ENCODE data around the gene ANKMY1. TPM values are rescaled to one million over a fixed set of nuclear protein-coding genes. Genes with fewer than 3 reads are reported as not detected.
A peak's percentile ranks its signal among the peaks of the same experiment; 100 is the strongest.

The ANKMY1 gene
- total and polyA plus RNA-seq, 2 of the 13 experiments (the other 11 are each of a cell fraction or from before 2014, with no cell fraction given): 11.7 to 18.8 TPM

- peak; percentile 64; the same call in 1 of the 2 replicates for TF ChIP-seq SRF (IDR thresholded peaks at IDR 0.05; ENCODE audit: low read depth, low read length)
- no peak; the same call in 1 of the 2 replicates for TF ChIP-seq PRDM15 (CRISPR knock-in tag; IDR thresholded peaks at IDR 0.05)
- TF ChIP-seq BORCS8-MEF2B (CRISPR knock-in tag; IDR thresholded peaks at IDR 0.05): peak; percentile 56; the same call in 1 of the 2 replicates
- TF ChIP-seq TOPORS (CRISPR knock-in tag; IDR thresholded peaks at IDR 0.05): no peak; the same call in 1 of the 2 replicates
- peak; percentile 58 for TF ChIP-seq XRCC5 (optimal IDR thresholded peaks at IDR 0.05; ENCODE audit: low read length)
- TF ChIP-seq, protein P1, sequence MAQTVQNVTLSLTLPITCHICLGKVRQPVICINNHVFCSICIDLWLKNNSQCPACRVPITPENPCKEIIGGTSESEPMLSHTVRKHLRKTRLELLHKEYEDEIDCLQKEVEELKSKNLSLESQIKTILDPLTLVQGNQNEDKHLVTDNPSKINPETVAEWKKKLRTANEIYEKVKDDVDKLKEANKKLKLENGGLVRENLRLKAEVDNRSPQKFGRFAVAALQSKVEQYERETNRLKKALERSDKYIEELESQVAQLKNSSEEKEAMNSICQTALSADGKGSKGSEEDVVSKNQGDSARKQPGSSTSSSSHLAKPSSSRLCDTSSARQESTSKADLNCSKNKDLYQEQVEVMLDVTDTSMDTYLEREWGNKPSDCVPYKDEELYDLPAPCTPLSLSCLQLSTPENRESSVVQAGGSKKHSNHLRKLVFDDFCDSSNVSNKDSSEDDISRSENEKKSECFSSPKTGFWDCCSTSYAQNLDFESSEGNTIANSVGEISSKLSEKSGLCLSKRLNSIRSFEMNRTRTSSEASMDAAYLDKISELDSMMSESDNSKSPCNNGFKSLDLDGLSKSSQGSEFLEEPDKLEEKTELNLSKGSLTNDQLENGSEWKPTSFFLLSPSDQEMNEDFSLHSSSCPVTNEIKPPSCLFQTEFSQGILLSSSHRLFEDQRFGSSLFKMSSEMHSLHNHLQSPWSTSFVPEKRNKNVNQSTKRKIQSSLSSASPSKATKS (CRISPR knock-in tag; IDR thresholded peaks at IDR 0.05): no peak
- no peak for TF ChIP-seq PAWR (CRISPR knock-in tag; IDR thresholded peaks at IDR 0.05; ENCODE audit: borderline replicate concordance)
- peak; percentile 70; the same call in 1 of the 2 replicates for TF ChIP-seq DMAP1 (CRISPR knock-in tag; IDR thresholded peaks at IDR 0.05)
- peak; percentile 97 for TF ChIP-seq ZFY (CRISPR knock-in tag; IDR thresholded peaks at IDR 0.05)
- TF ChIP-seq ZNF382 (CRISPR knock-in tag; IDR thresholded peaks at IDR 0.05; ENCODE audit: borderline replicate concordance): no peak
- peak; percentile 83; the same call in 1 of the 2 replicates for TF ChIP-seq ZNF841 (CRISPR knock-in tag; IDR thresholded peaks at IDR 0.05; ENCODE audit: borderline replicate concordance)
- TF ChIP-seq NBN (conservative IDR thresholded peaks at IDR 0.05): no peak
- 0 out of 2 replicates have a peak, but pooled peaks have one; percentile 76 for TF ChIP-seq HOXA7 (CRISPR knock-in tag; IDR thresholded peaks at IDR 0.05)
- peak; percentile 71; the same call in 1 of the 2 replicates for TF ChIP-seq FOXO1 (CRISPR knock-in tag; IDR thresholded peaks at IDR 0.05)
- no peak for TF ChIP-seq ADNP (CRISPR knock-in tag; IDR thresholded peaks at IDR 0.05)
- TF ChIP-seq CBX1 (IDR thresholded peaks at IDR 0.05; ENCODE audit: low read depth): peak; percentile 12
- TF ChIP-seq ZNF383 (CRISPR knock-in tag; IDR thresholded peaks at IDR 0.05; ENCODE audit: borderline replicate concordance): no peak
- TF ChIP-seq ZBTB42 (CRISPR knock-in tag; IDR thresholded peaks at IDR 0.05): peak; percentile 73; the same call in 1 of the 2 replicates
- TF ChIP-seq, protein P2, sequence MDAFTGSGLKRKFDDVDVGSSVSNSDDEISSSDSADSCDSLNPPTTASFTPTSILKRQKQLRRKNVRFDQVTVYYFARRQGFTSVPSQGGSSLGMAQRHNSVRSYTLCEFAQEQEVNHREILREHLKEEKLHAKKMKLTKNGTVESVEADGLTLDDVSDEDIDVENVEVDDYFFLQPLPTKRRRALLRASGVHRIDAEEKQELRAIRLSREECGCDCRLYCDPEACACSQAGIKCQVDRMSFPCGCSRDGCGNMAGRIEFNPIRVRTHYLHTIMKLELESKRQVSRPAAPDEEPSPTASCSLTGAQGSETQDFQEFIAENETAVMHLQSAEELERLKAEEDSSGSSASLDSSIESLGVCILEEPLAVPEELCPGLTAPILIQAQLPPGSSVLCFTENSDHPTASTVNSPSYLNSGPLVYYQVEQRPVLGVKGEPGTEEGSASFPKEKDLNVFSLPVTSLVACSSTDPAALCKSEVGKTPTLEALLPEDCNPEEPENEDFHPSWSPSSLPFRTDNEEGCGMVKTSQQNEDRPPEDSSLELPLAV (CRISPR knock-in tag; conservative IDR thresholded peaks at IDR 0.05; ENCODE audit: low read depth): 0 out of 2 replicates have a peak, but pooled peaks have one; percentile 72
- TF ChIP-seq ZNF749 (CRISPR knock-in tag; IDR thresholded peaks at IDR 0.05; ENCODE audit: borderline replicate concordance): no peak
- TF ChIP-seq FUBP1 (CRISPR knock-in tag; IDR thresholded peaks at IDR 0.05; ENCODE audit: borderline replicate concordance): no peak; the same call in 1 of the 2 replicates
These were observed 28.6 kb upstream of the ANKMY1 start, which contains the start of gene CAPN10 (continued) for GRCh38 chr2:240586198-240586918.

Data from HepG2 (cell line).